NCI-H460 (cell line): Measurements from ENCODE around the gene GRM1. TPM values are rescaled to one million over a fixed set of nuclear protein-coding genes. Genes with fewer than 3 reads are reported as not detected.

Experiments
- DNase-seq: peaks from one replicate; pipeline ENCODE4 v3.0.0-alpha.2; 2016; ENCODE audit warnings: low read depth; ENCODE audit errors: extremely low read depth
- total RNA-seq: library from RNA; depleted of rRNA; stranded (reverse); fragments of >200 nt; shearing (Covaris generic); gene quantifications from 2 replicates; pipeline ENCODE4 v1.2.3, GENCODE V29; 2014

Gene GRM1
- total RNA-seq, 1 experiment from 2014 or later = not detected

DNA sequence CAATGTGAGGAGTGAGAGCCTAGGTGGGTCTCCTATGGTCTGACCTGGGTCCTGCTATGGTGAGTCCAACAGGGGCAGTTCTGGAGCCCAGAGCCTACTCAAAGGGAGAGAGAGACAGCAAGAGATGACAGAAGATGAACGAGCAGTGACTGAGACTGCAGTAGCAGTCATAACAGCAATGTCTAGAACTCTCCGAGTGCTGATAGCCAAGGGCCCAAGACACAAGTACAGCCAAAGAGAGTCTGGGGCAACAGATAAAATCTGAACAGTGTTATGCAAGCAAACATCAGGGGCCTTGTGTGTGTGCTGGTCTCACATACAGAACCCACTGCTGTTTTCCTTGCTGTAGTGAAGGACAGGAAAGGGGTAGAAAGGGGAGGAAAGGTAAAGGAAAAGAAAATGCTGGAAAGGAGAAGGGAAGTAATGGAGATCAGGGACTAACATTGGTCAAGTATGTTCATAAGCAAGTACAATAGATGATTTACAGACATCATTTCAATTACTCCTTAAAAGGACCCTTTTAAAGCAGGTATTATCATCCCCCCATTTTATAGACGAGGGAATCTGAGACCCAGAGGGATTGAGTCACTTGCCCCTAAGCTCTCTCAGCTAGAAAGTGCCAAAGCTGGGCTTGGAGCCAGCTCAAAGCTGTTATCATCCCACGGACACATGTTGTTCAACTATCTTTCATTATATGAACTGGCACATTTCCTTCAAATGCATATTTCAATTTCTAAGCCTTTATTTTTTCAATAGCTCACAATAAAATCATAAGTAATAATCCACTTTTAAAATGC is 332.5 kb downstream of the GRM1 start:
- DNase-seq = no peak

DNA sequence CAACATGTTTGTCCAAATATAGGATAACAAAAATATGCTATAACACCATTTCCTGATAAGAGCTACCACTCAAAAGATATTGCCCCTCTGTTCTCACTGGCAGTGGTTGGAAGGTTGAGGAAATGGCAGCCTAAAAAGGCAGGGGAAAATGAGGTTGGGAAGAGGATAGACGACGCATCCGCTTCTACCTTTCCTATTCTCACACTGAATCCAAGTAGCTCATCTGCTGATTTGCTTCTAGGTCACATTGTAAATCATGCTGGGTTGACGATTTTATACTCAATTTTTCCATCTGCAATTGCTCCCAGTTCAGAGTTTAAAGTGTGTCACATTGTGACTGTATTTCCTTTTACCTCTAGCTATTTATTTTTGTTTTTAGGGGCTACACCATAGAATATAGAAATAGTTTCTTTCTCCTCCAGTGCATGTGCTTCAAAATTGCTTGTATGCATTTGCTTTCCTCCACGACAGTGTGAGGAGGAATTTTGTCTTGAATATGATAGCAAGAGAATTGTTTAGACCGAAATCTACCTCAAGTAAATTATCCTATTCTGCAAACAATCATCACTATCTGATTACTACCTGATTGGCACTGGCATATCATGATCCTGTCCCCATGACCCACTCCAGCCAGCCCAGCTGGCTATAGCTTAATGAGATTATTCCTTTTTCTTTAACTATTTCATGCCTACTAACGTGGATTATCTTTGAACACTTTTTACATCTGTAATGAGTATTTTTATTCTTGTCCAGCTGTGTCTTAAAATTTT is 335.2 kb downstream of the GRM1 start:
- no peak for DNase-seq

DNA sequence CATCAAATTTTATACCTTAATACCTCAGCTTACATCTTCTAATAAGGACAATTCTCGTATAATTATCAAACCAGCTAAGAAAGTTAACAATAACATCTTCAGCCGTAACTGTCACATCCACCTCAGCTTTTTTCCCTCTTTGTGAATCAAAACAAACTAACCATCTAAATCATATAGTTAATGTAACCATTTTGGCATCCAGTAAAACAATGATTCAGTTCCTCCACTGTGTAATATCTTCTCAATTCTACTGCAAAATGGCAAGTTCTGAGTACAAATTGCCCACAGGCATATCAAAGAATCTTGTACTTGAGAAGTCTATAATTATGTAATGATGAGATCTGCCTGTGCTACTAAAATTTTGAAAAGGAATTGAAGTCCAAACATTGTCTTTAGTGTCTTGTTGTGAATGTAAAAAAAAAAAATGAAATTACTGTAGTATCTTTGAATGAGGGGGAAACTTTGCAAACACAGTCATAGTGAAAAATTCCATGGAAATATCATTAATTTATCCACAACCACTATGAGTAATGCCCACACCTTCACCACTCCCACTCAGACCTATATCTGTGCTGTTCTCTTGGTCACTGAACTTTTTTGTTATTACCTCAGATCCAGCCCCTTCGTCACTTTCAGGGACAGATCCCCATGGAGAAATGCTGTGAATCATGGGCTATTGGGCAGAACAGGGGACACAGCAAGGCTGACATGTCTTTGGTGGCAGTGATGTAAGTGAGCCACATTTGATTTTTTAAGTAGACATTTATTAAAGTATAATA is 336.1 kb downstream of the GRM1 start:
- DNase-seq = no peak

DNA sequence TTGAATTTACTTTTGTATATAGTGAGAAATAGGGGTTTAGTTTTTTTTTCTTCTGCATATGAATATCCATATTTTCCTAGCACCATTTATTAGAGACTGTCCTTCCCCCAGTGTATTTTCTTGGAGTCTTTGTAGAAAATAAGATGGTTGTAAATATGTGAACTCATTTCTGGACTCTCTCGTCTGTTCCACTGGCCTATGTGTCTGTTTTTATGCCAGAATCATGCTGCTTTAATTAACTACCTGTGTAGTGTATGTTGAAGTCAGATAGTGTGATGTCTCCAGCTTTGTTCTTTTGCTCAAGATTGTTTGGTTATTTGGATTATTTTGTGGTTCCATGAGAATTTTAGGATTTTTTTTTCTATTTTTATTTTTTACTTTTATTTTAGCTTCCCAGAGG is 338.2 kb downstream of the GRM1 start:
- no peak for DNase-seq

DNA sequence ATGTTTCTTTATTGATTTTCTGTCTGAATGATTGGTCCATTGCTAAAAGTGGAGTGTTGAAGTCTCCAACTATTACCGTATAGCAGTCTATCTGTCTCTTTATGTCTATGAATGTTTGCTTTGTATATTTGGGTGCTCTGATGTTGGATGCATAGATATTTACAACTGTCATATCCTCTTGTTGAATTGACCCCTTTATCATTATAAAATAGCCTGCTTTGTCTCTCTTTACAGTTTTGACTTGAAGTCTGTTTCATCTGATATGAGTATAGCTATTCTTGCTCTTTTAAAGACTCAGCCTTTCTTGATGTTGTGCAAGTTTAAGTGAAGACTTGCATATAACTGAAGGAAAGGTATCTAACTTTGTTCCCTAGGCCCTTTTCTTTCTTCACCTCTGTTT is 341.0 kb downstream of the GRM1 start:
- DNase-seq = no peak

DNA sequence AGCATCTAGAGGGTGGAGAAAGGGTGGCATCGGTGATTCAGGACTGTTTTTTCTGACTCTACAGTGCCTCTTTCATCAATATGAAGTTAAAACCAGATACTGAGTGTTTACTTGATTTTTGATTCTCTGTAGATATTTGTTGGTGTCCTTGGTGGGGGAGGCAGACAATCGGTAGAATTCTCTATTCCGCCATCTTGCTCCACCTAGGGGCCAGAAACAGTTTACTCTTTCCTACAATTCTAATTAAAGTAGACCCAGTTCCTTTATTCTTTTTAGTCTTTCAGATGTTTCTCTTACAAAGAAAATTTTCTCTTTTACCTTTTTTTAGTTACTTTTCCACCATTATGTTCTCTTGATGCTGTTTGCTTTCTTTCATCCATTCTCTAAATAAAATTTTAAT is 352.6 kb downstream of the GRM1 start:
- no peak for DNase-seq

DNA sequence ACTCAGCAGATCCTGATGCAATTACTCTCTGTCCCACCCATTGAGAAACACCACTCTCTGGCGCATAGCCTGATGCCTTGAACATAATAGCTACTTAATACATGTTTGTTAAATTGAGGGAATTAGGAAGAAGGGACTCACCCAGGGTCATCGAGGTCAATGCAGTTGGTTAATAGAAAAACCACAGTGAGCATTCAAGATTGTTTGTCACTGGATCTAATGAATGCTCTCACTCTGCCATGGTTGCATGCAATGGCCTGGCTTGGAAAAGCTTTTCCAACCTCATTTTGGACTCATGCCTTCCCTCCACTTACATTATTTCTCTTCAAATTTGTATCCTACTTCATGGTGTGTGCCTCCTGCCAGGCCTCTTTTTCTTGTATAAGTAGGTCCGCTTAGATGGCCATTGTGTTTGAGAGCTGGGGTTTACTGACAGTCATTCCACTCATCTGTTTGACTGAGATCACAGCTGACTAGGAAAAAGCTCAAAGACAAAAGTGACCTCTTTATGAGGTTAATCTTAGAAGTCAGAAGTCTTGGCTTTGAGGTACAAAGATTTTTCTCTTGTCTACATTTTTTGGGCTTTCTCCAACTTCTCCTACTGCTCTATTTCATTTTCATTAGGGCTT is 360.0 kb downstream of the GRM1 start:
- DNase-seq = no peak

DNA sequence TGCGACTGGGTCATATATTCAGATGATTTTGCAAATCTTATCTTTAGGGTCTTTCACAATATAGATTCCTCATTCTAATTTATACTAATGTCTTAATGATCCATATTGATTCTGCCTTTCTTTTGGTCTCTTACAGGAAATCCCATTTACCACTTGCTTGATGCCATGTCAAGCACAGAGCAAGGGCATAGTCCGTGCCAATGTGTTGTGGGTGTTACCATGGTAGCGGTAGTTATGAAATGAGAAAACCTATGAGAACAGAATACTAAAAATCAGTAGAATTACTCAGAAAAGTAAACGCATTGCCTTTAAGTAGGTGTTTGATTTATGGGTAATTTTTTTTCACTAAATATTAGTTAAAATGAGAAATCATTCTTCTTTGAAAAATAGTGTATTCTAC is 360.9 kb downstream of the GRM1 start:
- no peak for DNase-seq

DNA sequence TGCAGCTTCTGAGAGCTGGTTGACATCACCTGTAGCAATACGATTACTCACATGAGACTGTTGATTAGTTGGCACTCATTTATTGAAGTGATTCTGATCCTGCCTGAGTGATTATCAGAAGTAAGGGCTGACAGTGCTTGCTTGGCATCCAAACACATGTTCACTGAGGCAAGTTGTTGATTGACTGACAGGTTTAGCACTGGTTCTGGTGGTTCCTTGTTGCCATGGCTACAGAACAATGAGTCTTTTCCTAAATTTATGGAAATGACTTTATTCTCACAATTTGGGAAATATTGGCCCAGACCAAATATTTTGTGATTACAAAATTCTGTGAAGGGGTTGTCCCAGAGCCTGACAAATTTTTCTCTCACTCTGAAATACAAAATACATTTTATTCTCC is 368.8 kb downstream of the GRM1 start:
- no peak for DNase-seq

DNA sequence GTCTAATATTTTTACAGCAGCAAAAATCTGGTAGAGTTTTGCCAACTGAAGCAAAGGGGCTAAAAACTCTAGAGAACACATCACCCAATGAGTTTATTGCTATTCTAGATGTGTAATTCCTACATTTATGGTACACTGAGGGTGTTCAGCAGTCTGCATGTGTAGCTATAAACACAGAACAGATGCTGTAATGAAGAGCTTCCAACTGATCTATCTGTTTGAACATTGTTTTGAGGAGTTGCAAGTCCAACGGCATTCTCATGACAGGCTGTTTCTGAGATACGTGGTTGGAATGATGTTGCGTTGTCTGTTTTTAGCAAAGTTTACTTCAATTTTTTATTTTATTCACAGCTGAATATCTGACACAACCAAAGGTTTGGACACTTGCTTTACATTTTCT is 373.6 kb downstream of the GRM1 start:
- DNase-seq = no peak

DNA sequence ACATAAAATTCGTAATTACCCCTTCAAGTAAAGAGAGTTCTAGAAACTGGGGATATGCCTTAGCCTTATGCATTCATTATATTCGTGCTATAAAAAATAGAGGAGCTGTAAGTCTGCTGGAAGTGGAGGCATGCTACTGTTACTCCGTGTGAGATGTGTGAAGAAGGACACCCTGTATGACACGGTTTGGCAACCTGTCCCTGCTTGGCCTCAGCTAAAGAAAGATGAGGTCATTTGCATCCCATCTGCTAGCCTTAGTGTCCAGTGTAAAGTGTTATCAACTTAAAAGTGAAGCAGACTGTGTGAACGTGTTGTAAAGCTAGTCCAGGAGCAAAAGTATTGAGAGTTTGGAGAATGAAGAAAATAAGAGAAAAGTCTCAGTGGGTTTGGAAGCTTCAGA is 379.7 kb downstream of the GRM1 start:
- DNase-seq = no peak

DNA sequence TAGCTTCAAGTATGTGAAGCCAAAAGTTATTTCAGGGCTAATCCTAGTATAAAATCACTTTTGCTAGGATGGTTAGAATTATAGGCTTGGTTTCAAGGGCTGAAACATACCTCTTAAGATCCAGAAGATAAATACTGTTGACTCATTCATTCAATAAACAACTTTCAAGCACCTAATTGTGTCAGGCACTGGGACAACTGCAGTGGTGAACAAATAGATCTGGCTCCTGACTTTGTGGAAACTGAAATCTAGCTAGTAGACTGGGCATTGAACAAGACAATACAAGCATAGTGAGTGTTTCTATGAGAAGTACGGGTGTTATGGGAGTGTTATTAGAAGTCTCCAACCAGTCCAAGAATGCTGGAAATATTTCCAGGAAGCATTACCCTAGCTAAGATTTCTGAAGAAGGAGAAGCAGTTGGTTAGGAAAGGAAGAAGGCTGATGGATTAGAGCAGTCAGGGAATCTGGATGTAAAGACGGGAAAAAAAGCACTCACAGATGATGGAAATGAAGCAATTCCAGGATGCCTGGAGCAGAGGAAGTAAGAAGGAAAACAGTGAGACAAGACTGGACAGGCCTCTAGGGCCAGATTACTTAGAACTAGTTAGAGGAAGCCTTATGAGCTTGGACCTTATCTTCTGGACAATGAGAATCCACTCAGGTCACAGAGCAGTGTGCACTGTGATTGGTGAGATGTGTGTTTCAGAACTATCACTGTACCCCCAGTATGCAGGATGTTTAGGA is 382.2 kb downstream of the GRM1 start:
- no peak for DNase-seq

DNA sequence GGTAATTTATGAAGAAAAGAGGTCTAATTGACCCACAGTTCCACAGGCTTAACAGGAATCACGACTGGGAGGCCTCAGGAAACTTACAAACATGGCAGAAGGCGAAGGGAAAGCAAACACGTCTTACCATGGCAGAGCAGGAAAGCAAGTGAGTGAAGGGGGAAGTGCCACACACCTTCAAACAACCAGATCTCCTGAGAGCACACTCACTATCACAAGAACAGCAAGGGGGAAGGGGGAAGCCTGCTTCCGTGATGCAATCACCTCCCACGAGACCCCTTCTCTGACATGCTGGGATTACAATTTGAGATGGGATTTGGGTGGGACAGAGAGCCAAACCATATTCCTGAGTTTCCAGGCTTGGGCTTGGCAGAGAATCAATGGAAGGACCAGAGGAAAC is 390.7 kb downstream of the GRM1 start:
- DNase-seq = no peak

DNA sequence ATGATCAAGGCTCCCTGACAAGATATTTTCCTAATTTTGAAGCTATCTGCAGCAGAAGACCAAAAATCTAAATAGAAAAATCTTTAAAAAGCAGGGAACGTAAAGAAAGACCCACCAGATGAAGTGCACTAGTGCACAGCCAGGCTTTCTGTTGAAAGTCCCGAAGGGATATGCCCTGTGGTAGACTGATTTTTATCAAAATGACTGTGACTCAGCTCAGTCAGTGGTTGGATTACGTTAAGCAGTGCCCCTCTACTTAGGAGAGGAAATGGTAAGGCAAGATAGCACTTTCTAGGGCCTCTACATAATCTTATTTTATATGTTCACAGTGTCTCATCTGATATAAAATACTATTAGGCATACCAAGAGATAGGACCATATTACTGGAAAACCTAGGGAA is 391.4 kb downstream of the GRM1 start:
- no peak for DNase-seq

DNA sequence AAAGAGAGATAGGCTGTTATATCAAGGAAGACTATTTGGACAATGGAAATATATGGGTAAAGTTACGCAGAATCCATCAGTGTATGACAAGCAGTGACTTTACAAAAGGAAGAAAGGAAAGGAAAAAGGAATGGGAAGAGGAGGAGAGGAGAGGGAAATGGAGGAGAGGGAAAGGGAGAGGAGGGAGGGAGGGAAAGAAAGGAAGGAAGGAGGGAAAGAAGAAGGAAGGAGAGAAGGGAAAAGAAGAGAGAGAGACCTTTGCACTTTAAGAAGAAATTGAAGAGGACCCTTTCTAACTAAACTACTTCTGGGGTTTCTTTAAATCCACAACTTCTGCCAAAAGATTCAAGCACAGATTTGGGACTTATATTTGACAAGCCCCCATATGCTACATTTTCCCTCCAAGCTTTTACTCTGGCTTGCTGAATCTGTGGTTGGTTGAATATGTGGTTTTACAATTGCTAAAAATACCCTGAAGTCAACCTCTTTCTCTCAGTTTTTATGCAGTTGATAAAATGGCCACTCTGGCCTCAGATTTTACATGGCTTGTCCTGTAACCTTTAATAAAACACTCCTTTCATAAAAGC is 394.0 kb downstream of the GRM1 start:
- DNase-seq = no peak

DNA sequence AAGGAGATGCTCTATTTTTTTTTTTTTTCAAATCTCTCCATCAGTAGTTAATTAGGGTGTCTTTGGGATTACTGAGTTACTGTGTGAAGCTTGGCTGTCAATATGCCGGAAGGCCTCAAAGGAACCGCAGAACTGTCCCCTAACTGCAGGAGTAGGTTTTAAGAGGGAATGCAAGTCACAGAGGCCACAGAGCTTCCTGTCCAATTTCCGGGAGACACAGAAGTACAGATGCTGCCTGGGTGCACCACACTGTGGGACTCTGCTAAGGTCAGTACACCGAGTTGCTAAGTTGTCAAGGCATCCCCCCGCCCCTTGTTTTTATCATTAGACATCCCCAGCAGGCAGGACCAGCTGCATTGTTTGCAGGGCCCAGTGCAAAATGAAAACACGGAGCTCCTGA is 394.6 kb downstream of the GRM1 start:
- DNase-seq = no peak

DNA sequence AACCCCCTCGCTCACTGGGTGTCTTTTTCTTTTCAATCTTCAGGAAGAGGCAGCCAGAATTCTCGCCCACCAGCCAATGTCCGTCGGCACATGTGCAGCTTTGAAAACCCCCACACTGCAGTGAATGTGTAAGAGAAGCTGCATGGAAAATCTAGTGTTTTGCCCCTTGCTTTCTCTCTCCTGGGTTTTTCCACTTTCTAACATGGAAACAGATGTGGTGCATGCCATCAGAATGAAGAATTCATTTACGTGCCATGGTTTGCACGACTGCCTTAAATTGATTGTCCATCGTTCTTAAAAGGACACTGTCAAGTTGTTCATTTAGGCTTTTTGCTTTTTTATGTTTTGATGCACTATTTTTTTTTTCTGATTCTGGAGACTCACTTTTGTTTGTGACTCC is 397.7 kb downstream of the GRM1 start:
- DNase-seq = no peak

DNA sequence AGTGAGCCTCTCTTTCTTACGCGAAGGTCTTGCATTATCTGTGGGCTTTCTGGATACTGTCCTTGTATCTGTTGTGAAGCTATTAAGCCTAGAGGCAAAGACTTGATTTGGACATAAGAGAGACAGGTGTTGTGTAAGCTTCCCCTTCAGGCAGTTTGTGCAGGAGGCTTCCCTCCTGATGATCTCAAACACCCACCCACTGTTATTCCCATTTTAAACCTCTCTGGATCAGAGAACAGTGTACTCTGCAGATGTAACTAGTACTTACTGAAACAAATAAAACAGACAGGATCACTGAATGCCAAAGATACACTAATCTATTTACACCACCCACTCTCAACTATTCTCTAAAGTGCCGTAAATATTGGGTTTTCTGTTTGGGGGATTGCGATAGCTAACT is 401.0 kb downstream of the GRM1 start:
- DNase-seq = no peak

DNA sequence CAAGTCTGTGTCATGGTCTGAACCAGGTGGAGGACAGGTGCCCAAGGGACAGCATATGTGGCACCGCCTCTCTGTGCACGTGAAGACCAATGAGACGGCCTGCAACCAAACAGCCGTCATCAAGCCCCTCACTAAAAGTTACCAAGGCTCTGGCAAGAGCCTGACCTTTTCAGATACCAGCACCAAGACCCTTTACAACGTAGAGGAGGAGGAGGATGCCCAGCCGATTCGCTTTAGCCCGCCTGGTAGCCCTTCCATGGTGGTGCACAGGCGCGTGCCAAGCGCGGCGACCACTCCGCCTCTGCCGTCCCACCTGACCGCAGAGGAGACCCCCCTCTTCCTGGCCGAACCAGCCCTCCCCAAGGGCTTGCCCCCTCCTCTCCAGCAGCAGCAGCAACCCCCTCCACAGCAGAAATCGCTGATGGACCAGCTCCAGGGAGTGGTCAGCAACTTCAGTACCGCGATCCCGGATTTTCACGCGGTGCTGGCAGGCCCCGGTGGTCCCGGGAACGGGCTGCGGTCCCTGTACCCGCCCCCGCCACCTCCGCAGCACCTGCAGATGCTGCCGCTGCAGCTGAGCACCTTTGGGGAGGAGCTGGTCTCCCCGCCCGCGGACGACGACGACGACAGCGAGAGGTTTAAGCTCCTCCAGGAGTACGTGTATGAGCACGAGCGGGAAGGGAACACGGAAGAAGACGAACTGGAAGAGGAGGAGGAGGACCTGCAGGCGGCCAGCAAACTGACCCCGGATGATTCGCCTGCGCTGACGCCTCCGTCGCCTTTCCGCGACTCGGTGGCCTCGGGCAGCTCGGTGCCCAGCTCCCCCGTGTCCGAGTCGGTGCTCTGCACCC is 405.2 kb downstream of the GRM1 start:
- no peak for DNase-seq
